DMS 273 (cell line): ENCODE results near the gene PIGS.
"Not testable (repeated sequence)": the region's sequence is repeated elsewhere in the genome, so short reads cannot be mapped to it uniquely, and the experiment has no call there.

ENCODE experiments used
- DNase-seq: peaks from one replicate; lab custom pipeline; 2025; ENCODE audit not compliant: unreplicated experiment; lab: John Stamatoyannopoulos, UW

PIGS gene

DNA sequence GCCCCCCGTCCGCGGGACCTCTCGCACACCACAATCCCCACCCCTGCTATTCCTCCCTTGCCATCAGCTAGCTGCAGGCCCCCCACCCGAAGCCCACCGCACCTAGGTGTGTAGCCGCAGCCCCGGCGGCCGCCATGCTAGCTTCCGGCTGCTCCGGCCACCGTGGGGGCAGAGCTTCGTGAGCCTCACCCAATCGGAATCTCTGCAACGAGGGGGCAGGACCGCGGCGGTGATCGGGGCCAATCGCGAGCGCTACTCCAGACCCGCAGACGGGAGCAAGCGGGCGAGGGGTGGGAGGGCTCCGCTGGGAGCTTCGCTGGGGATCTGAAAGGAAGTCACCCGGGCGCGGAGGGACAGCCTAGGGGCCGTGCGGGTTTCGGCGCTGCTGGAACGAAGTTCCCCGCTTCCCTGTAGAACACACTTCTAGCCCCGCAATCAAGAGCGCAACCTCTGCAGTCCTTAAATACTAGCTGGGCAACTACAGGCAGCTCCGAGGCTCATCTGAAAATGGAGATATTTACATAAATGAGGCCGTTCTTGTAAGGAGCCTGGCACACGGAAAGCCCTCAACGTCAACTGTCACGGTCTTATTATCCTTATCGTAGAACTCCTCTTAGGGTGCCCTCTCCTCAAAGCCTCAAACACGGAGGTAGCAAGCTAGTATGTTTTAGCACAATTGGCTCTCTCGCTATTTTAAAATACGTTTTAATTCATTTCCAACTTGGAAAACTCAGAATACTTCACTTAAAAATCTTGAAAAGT, at the start of gene PIGS:
PIGS (minus strand) TSS at position 164 of the 762 bp plus-strand sequence; CDS start at position 136, 28 bp downstream.
- DNase-seq = peak; percentile 97

DNA sequence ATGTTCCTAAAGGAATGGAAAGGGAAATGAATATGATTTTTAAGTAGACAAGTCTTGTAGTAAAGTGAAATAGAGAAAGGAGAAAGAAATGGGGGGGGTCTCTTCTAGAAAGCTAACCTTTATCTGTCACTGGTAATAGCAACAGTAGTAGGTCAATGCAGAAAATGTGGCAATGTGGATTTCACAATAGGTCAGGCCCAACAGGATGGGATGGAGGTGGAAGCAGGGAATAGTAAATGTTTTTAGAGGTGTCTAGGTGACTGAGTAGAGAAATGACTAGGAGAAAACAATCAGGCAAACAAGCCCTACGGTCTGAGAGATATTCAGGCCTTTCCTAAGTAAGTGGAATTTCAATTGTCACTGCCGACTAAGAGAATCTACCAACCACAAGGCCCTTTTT, 48.7 kb upstream of the PIGS start:
- DNase-seq = no peak

DNA sequence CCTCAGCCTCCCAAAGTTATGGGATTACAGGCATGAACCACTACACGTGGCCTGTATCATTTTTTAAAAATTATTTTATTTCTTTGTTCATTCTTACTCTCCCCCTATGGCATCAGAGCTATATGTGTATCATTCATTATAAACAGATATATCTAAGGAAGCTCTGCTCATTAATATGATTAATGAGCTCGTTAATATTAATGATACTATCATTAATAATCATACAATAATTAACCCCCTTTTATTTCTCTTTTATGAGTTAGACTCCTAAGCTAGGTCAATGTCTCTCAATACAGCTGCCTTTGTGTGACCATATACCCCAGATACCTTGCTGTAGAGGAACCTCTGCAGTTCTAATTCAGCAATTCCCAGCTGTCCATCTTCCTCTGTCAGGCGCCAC, 47.1 kb upstream of the PIGS start:
- no peak for DNase-seq

DNA sequence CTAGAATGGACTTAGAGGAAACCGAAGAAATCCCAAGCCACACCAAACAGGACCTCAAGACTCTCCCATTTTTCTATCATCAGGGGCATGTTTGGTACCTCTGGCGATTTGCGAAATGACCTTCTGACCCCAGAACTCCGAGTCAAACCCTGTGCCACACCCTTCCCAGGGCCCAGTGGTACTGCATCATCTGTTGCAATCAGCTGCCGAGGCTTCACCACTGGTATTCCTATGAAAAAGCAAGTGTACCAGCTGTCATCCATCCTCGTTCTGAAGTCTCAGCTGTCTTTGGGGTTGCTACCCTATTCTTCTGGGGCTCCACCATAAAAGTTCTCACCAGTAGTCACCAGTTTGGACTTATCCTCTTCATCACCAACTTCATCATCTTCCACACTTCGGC, 45.0 kb upstream of the PIGS start:
- no peak for DNase-seq

DNA sequence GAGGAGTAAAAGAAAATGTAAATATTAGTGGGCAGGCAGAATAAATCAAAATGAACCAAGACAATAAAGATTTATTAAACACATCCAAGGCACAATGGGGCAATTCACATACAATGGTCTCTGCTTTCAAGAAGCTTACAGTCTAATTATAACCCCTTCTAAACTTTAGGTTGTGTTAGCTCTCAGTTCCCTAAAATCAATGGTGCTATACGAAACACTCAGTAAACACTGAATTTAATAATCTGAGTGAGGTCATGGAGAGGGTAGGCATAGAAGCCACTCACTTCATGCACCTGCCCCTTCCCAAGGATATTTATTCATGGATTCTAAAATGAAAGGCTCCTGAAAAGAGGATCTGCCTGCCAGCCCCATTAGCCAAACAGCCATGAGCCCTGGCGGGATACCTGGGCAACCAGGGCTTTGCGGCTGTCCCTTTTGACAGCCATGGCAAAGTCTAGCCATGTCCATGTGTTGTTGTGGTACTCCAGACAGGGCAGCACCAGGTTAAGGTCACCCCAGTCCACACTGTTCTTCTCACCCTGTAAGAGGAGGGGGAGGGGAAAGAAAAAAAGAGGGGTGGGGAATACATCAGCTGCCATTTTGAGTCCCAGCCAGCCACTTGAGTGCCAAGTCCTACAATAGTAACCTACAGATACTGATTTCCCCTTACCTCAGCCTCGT, 44.1 kb upstream of the PIGS start:
- DNase-seq = no peak

DNA sequence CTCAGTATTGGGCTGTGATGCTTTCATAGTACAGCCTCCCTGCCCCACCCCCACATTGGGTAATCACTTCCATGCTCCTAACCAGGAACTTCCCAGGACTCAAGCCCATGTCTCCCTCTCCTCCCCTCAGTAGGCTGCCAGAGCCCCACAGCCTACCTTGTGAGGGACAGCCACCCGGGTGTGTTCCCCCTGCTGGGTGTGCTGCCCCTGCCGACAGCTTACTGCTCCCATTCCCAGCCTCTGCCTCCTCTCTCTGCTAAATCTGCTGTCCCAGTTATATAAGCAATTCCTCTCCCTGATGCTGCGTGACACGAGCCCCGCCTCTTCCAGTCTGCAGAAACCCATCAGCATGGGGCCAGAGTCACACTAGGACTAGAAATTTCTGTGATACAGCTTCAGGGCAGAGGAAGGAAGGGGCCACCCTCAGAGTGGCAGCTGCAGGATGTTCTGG, 42.6 kb upstream of the PIGS start, which contains the start of gene RSKR:
RSKR (minus strand) TSS at position 255 of the 451 bp plus-strand sequence; CDS start at position 231, 24 bp downstream.
- DNase-seq = no peak

DNA sequence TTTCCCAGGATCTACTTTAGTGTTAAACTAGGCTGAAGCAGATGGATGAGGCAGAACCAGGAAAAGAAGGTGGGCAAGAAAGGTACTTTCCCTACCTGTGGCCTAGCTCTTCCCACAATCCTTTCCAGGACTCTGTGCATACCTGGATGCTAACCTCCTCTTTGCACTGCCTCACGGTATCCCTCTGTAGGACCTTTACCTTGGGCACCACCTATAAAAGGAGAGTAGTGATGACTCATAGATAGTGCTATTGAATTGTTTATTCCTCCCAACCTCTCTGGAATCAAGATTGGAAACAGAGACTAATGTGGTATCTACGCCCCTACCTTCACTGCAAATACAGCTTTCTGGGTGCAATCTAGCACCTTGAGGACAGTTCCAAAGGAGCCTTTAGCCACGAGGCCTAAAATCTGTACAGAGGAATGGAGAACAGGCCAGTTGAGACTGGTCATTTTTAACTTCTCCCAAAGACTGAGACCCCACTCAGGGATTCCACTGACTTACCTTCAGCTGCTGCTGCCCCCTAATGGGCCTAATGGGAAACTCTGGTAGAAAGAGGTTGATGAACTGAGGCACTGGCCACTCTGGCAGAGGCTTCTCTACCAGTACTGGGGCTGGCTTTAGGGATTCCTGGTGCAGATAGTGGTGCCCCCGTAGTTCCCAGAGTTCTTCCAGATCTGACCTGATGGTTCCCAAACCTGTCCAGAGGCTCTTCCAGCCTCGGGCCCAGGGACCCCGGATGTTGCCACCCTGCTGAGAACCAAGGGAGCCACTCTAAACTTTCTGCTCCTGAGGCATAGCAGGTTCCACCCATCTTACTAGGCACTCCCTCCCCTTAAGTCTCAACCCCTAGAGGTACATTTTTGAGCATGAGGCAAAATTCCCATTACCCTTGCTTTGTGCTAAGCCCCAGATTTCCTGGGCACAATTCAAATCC, 41.9 kb upstream of the PIGS start:
- DNase-seq = peak; percentile 64

DNA sequence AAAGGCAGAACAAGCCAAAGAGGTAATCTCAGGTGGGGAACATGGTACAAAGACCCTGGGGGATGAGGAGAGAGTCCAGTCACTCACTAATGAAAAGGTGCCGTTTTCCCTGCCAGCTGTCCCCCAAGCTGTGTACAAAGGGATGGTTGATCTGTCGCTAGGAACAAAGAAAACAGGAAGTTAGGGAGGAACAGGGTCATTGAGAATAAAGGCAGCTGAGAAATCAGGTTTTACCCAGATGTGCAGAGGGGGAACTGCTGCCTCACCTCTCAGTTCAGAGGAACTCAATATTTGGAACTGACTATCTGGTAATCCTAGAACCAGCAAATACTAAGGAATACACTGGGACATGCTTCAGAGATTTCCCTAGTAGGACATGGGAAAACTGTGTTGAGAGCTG, 41.2 kb upstream of the PIGS start:
- DNase-seq = no peak

DNA sequence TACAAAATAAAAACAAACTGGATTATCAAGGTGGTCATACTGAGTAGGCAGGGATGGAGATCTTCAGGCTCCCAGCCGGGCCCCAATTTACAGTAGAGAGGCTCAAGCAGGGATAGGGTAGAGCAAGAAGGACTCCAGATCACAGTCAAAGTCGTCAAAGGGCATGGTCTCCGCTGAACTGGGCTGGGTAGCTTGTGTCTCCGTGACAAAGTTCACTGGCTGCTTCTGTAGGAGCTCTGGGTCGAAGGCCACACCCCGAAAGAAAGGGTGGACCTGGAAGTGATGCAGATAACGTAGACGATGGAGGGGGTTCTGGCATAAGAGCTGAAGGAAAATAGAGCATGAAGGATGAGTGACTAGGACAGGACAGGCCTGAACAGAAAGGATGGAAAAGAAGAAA, 39.1 kb upstream of the PIGS start:
- DNase-seq = no peak

DNA sequence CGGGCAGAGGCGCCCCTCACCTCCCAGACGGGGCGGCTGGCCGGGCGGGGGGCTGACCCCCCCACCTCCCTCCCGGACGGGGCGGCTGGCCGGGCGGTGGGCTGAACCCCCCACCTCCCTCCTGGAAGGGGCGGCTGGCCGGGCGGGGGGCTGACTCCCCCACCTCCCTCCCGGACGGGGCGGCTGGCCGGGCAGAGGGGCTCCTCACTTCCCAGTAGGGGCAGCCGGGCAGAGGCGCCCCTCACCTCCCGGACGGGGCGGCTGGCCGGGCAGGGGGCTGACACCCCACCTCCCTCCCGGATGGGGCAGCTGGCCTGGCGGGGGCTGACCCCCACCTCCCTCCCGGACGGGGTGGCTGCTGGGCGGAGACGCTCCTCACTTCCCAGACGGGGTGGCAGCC, 32.7 kb upstream of the PIGS start:
- DNase-seq = not testable (repeated sequence)

DNA sequence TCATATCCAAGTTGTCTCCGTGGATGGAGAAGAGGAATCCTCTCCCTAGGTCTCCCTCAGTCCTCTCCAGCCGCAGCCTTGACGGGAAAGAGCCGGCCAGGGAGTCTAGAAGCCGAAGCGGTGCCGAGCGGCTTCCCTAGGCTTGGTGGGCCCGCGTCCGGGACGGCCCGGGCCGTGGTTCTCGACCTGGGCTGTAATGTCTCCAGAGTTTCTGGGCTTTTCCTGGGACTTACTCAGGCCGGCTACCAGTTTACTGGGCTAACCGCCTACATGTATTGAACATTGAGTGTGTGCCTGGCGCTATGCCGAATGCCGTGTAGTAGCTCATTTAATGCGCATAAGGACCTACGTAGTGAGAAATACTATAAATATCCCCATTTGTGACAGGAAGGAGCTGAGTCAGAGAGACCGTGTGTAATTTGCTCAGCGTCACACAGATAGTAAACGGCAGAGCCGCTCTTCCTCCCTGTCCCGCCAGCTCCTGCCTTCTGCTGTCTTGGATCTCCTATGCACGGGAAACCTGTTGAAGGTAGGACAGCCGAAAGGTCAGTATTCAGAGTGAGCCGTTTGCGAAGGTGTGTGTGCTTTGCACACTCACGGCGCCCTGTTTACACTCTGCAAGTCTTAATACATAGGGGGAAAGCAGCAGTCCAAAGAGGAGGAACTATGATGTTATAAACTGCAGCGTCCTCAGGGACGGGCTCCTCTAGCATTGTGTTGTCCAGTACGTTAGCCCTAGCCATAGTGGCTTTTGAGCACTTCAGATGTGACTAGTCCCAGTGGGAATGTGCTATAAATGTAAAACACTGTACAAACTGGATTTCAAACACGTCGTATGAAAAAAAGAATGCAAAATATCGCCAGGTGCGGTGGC, 28.2 kb upstream of the PIGS start:
- peak; percentile 91 for DNase-seq

DNA sequence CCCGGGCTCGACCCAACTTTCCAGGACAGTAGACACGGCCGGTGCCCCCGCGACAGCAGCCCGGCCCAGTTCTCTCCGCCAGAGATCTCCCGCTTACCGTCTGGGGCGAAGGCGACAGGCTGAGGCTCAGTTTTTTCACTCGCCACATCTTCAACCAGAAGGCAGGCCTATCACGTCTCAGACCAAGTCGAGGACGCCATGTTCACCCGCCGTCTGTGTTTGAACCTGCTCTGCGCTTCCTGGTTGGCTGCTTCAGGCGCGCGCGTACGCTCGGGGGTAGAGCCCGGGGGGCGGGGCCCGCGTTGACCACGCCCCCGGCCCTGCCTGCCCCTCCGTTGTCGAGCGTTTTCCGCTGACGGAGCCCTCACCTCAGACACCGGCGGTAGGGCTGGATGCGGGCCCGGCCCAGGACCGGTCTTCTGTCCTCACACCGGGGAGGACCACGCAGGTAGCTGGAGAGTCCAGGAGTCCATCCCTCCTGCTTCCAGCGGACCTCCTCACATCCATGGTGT, 27.5 kb upstream of the PIGS start, which contains the start of gene SPAG5:
SPAG5 (minus strand) TSS at position 227 of the 512 bp plus-strand sequence; CDS start at position 148, 79 bp downstream.
- DNase-seq = peak; percentile 98

DNA sequence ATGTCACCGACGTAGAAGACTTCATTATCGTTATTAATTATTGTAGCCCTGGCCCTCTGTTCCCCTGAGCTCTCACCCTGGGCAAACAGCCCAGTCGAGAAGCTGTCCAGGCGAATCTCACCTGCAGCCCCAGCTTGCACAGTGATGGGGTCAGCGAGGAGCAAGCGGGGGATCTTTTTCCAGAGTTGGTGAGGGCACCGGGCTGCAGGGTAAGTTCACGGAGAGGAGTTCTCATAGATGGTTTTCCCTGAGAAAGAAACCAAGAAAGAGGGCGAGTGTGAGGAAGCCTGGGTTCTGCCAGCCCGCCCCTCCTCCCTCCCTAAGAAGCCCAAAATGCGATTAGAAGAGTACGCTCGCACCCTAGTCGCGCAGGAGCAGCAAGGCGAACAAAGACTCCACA, 27.1 kb upstream of the PIGS start:
- no peak for DNase-seq

DNA sequence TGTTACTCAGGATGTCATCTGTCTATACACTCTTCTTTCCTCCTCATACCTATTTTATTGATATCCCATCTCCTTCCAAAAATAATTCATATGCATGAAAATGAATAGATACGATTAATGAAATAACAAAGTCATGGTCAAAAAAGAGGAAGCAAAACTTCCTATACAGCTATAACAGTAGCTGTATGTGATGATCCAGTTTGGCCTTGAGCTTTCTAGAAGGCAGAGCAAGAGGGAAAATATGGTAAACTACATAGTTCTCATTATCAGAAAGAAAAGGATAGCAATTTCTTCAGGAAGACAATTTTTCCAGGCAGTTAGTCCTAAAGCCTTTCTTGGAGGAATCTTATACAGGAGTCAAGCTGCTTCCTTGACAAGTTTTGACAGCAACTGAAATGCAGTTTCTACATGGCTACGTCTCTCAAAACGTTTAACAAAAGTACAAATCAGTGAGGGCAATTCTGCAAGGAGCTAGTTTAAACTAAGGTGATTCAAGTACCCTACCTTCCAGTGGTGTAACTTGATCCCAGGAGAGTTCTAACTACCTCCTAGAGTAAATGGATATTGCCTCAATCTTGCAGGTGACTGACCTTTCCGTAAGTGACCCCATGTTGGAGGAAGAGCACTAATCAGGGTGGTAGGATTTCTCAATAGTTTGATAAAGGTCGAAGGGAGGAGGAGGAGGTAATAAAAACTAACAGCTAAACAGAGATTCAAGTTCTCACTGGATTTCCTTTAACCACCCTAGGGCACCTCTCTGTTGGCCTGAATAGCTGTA, 26.5 kb upstream of the PIGS start:
- DNase-seq = no peak

DNA sequence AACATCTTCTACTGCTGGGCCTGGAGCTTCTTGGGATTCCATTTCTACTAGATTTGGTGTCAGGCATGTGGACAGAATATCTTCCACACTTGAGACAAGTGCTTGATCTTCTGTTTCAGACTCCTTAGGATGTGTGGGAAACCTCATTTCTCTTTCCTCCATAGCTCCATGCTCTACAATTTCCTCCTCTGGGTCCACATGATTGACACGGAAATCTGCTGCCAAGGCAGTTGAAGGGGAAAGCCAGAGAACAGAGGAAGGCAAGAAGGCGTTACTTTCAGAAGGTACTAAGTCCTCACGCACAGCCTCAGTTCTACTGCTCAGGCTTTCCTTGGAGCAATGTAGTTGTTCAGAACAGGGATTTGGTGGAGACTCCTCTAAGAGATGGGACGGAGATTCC, 20.9 kb upstream of the PIGS start:
- no peak for DNase-seq

DNA sequence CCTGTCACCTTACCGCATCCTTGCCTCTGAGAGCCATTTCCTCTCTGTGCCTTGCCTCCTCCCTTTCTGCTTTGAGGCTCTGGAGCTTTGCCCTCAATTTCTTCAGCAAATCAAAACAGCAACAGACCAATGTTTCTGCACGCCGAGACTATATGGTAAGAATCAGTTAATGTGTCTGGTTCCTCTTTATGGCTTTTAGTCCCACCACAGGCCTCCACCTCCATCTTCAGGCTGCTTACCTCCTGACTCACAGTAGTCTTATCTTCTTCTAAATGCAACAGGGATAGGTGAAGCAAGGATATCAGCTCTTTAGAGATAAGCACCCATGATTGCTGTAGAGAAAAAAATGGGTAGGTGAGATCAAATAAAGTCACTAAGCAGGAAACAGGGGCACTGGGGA, 14.5 kb upstream of the PIGS start:
- no peak for DNase-seq

DNA sequence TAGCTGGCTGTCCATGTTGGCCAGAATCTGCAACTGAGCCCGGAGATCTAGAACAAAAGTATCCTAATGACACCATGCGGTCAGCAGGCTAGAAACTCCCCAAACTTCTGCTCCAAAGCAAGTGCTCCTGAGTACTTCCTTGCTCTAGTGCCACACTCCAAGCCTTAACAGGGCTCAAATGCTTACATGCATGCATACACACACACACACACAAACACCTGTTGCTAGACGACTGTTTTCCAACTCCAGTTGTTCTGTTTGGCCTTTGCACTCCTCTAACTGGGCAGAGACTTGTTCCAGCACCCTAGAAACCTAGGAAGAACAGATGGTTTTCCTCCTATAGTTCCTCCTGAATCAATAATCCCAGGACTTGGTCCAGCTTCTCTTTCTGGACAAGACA, 13.1 kb upstream of the PIGS start:
- DNase-seq = no peak

DNA sequence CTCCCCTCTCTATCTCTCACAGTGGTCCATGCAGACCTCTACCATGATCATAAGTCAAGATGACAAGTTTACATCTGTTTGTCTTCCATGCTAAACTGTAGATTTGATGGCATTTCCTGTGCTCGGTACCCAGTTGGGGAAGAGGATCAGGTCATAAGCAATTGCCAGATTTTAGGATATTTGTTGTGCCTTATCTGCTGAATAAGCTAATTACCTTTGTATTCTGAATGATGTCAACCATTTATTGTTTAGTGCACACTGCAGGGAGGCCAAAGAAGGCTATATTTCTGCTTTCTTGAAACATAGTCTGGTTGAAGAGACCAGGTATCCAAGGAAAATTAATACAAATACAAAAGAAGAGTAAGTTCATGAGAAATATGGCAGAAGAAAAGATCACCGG, 11.2 kb upstream of the PIGS start:
- DNase-seq = no peak

DNA sequence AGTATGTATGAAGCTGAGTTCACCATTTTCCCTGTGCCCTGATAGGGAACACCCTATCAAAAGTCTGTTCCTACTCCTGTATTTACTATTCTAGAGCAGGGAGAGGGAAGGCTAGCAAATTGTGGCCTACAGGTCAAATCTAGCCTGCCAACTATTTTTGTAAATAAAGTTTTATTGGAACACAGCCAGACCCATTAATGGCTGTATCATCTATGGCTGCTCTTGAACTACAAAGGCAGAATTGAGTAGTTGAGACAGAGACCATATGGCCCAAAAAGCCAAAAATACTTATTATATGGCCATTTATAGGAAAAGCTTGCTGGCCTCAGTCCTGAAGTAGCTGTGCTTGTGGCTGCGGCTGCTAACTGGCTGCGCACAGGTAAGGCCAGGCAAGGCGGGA, 9.6 kb upstream of the PIGS start:
- no peak for DNase-seq
